ENCODE results near the gene GFI1. TPM values are rescaled to one million over a fixed set of nuclear protein-coding genes. Genes with fewer than 3 reads are reported as not detected.

GFI1 gene
- total RNA-seq, 1 experiment from 2014 or later = 0.49 TPM

DNA sequence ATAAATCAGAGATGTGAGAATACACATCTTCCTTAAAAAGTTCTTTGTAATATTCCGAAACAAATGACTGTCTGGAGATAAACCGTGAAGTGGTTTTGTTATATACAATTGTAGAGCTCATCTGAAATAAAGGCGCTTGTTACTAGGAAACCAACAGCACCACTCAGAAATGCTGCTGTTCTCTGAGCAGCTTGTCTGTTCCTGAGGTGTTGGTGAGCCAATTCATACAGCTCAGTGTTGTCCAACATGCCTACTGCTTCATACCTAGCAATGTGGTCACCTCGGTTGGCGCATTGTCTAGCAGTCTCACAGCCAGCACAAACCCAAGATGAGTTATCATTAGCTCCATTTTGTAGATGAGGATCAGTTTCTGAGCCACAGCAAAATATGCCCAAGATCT is 44.4 kb downstream of the GFI1 start:
- H3K4me3 ChIP-seq (ENCODE audit: low read depth in 2 of 2, low read length in 2 of 2) = no peak overlapping the region
- no peaks in the 10 kb centered on the region for H3K4me1 ChIP-seq (ENCODE audit: control insufficient read depth, insufficient read depth, low read length)
- H3K36me3 ChIP-seq (ENCODE audit: control insufficient read depth, insufficient read depth, low read length) = no peaks in the 10 kb centered on the region
- H3K27ac ChIP-seq (ENCODE audit: low read length) = no peak overlapping the region
- intact Hi-C loops (cut with micrococcal nuclease; ENCODE audit: unreplicated experiment) = no loop called here
- DNase-seq (ENCODE audit: low read depth, low spot score) = no peak
- ChIA-PET CTCF (no interaction called here), POLR2A (no interaction called here)
- H3K27me3 ChIP-seq (ENCODE audit: control insufficient read depth, insufficient read depth, low read length) = peaks cover 2% of the 10 kb centered on the region; the same call in 1 of the 2 replicates
- ATAC-seq = no peak
- BruUV-seq (replicated peaks) = no TSS peak
- no peaks in the 10 kb centered on the region for H3K9me3 ChIP-seq (ENCODE audit: control insufficient read depth, insufficient read depth, low read depth, low read length)
- in situ Hi-C loops (cut with HindIII; ENCODE audit: low pct_unique_long_range_greater_than_20kb, low sequenced_read_pairs) = no loop called here
- TF ChIP-seq, protein P1, sequence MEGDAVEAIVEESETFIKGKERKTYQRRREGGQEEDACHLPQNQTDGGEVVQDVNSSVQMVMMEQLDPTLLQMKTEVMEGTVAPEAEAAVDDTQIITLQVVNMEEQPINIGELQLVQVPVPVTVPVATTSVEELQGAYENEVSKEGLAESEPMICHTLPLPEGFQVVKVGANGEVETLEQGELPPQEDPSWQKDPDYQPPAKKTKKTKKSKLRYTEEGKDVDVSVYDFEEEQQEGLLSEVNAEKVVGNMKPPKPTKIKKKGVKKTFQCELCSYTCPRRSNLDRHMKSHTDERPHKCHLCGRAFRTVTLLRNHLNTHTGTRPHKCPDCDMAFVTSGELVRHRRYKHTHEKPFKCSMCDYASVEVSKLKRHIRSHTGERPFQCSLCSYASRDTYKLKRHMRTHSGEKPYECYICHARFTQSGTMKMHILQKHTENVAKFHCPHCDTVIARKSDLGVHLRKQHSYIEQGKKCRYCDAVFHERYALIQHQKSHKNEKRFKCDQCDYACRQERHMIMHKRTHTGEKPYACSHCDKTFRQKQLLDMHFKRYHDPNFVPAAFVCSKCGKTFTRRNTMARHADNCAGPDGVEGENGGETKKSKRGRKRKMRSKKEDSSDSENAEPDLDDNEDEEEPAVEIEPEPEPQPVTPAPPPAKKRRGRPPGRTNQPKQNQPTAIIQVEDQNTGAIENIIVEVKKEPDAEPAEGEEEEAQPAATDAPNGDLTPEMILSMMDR (IDR thresholded peaks at IDR 0.05) = no peak
- TF ChIP-seq SIN3A (IDR thresholded peaks at IDR 0.05; ENCODE audit: borderline replicate concordance, insufficient read depth, low read depth, low read length) (no peak), TCF7L2 (IDR thresholded peaks at IDR 0.05; ENCODE audit: low read depth, low read length) (no peak), POLR2AphosphoS5 (IDR thresholded peaks at IDR 0.05; ENCODE audit: low read depth, low read length) (no peak)
- TF ChIP-seq, protein P2, sequence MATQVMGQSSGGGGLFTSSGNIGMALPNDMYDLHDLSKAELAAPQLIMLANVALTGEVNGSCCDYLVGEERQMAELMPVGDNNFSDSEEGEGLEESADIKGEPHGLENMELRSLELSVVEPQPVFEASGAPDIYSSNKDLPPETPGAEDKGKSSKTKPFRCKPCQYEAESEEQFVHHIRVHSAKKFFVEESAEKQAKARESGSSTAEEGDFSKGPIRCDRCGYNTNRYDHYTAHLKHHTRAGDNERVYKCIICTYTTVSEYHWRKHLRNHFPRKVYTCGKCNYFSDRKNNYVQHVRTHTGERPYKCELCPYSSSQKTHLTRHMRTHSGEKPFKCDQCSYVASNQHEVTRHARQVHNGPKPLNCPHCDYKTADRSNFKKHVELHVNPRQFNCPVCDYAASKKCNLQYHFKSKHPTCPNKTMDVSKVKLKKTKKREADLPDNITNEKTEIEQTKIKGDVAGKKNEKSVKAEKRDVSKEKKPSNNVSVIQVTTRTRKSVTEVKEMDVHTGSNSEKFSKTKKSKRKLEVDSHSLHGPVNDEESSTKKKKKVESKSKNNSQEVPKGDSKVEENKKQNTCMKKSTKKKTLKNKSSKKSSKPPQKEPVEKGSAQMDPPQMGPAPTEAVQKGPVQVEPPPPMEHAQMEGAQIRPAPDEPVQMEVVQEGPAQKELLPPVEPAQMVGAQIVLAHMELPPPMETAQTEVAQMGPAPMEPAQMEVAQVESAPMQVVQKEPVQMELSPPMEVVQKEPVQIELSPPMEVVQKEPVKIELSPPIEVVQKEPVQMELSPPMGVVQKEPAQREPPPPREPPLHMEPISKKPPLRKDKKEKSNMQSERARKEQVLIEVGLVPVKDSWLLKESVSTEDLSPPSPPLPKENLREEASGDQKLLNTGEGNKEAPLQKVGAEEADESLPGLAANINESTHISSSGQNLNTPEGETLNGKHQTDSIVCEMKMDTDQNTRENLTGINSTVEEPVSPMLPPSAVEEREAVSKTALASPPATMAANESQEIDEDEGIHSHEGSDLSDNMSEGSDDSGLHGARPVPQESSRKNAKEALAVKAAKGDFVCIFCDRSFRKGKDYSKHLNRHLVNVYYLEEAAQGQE (IDR thresholded peaks at IDR 0.05; ENCODE audit: insufficient read depth in 1 of 2, low read depth in 2 of 2, low read length in 1 of 2) = no peak

DNA sequence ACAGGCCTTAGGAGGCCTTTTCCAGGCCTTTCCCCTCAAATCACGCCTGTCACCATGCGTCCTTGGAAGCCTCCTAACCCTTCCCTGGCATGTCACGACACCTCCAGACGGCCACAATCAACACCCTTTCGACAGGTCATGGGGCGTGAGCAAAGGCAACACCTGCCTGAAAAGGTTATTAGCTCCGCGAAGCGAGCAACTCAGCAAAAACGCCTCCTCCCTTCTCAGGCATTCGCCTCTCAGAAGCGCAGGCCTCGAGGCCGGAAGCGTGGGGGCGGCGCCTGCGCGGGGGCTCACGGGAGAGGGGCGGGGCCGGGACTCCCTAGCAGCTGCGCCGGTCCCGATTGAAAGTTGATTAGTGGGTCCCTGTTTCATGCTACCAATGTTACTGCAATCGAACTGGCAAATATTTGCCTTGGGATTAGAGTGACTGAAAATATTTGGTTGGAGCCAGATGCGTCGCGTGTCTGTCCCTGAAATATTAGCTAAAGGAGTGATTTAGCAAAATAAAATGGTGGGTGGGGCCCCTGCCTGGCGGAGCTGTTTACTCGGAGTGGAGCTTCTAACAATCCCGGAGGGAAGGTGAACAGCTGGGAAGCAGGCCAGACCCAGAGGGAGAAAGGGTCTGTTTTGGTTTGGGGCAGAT is 44.9 kb downstream of the GFI1 start:
- BruUV-seq (replicated peaks) = no TSS peak
- no peaks in the 10 kb centered on the region for H3K9me3 ChIP-seq (ENCODE audit: control insufficient read depth, insufficient read depth, low read depth, low read length)
- H3K4me1 ChIP-seq (ENCODE audit: control insufficient read depth, insufficient read depth, low read length) = no peaks in the 10 kb centered on the region
- CTCF ChIA-PET = no interaction called here
- H3K27ac ChIP-seq (ENCODE audit: low read length) = no peak overlapping the region
- no peak for DNase-seq (ENCODE audit: low read depth, low spot score)
- ATAC-seq = no peak
- H3K4me3 ChIP-seq (ENCODE audit: low read depth in 2 of 2, low read length in 2 of 2) = no peak overlapping the region
- intact Hi-C loops (cut with micrococcal nuclease; ENCODE audit: unreplicated experiment) = no loop called here
- peaks cover 2% of the 10 kb centered on the region; the same call in 1 of the 2 replicates for H3K27me3 ChIP-seq (ENCODE audit: control insufficient read depth, insufficient read depth, low read length)
- H3K36me3 ChIP-seq (ENCODE audit: control insufficient read depth, insufficient read depth, low read length) = no peaks in the 10 kb centered on the region
- POLR2A ChIA-PET = interaction anchor here (0.5 kb wide), 1 partner anchor 135 kb away, joined by 3 read pairs; no protein-coding TSS in a partner anchor
- in situ Hi-C loops (cut with HindIII; ENCODE audit: low pct_unique_long_range_greater_than_20kb, low sequenced_read_pairs) = no loop called here
- TF ChIP-seq POLR2AphosphoS5 (IDR thresholded peaks at IDR 0.05; ENCODE audit: low read depth, low read length) = no peak
- TF ChIP-seq, protein P1 (IDR thresholded peaks at IDR 0.05) = no peak
- TF ChIP-seq, protein P2 (IDR thresholded peaks at IDR 0.05; ENCODE audit: insufficient read depth in 1 of 2, low read depth in 2 of 2, low read length in 1 of 2) = no peak
- TF ChIP-seq TCF7L2 (IDR thresholded peaks at IDR 0.05; ENCODE audit: low read depth, low read length) = no peak
- TF ChIP-seq SIN3A (IDR thresholded peaks at IDR 0.05; ENCODE audit: borderline replicate concordance, insufficient read depth, low read depth, low read length) = no peak
